OCI-LY7 (cell line): ENCODE measurements around the gene HELZ. TPM values are rescaled to one million over a fixed set of nuclear protein-coding genes. Genes with fewer than 3 reads are reported as not detected.

ENCODE experiments used
- BruUV-seq: library from RNA; stranded (reverse); fragments of 400-500 nt; replicated peaks from 2 replicates; lab custom pipeline; 2021; lab: Mats Ljungman, UMichigan
- CTCF ChIA-PET: fragments of 300-600 bp; sonication (Branson Sonifier 250); formaldehyde crosslinking; loops from one replicate; lab custom pipeline; 2022; ENCODE audit warnings: antibody characterized with exemption; ENCODE audit not compliant: unreplicated experiment; lab: Charles Lee
- POLR2A ChIA-PET: fragments of 300-600 bp; sonication (Branson Sonifier 250); formaldehyde crosslinking; loops from one replicate; lab custom pipeline; 2022; ENCODE audit warnings: antibody characterized with exemption; lab: Charles Lee
- DNase-seq: peaks from one replicate; pipeline ENCODE4 v3.0.0-alpha.2; 2015; ENCODE audit warnings: low spot score
- H2AFZ ChIP-seq: fragments of 200-600 bp; sonication (generic), shearing (Covaris generic); 2 replicates; pipeline ENCODE4 v1.6.1; 2014; ENCODE audit warnings: mild to moderate bottlenecking, antibody characterized with exemption, low read length, moderate library complexity
- H3K27ac ChIP-seq: fragments of 200-600 bp; sonication (generic); 2 replicates; pipeline ENCODE4 v1.5.1; 2014; ENCODE audit warnings: mixed run types, low read depth, mild to moderate bottlenecking, moderate library complexity, low read length, inconsistent platforms; ENCODE audit not compliant: poor library complexity, severe bottlenecking
- H3K36me3 ChIP-seq: fragments of 200-600 bp; sonication (generic); 2 replicates; pipeline ENCODE4 v1.6.1; 2014; ENCODE audit warnings: mild to moderate bottlenecking, antibody characterized with exemption, low read length, moderate library complexity, mixed read lengths; ENCODE audit not compliant: insufficient read depth
- H3K4me1 ChIP-seq: fragments of 200-600 bp; sonication (generic); 2 replicates; pipeline ENCODE4 v1.5.1; 2014; ENCODE audit warnings: mild to moderate bottlenecking, low read length; ENCODE audit not compliant: insufficient read depth, poor library complexity, severe bottlenecking
- H3K4me2 ChIP-seq: fragments of 200-600 bp; sonication (generic); 2 replicates; pipeline ENCODE4 v1.6.1; 2014; ENCODE audit warnings: mild to moderate bottlenecking, low read length
- H3K4me3 ChIP-seq: fragments of 200-600 bp; sonication (generic); 2 replicates; pipeline ENCODE4 v1.5.1; 2014; ENCODE audit warnings: mild to moderate bottlenecking, low read depth, low read length; ENCODE audit not compliant: poor library complexity, severe bottlenecking
- H3K79me2 ChIP-seq: fragments of 200-600 bp; sonication (generic); 2 replicates; pipeline ENCODE4 v1.6.1; 2016; ENCODE audit warnings: low read depth, mild to moderate bottlenecking, low read length, moderate library complexity, mixed read lengths; ENCODE audit not compliant: insufficient read depth
- H3K9me2 ChIP-seq: fragments of 200-600 bp; sonication (generic); 2 replicates; pipeline ENCODE4 v1.6.1; 2016; ENCODE audit warnings: mild to moderate bottlenecking, low read length, mixed read lengths; ENCODE audit not compliant: insufficient read depth
- H3K9me3 ChIP-seq: fragments of 200-600 bp; sonication (generic); 2 replicates; pipeline ENCODE4 v1.6.1; 2014; ENCODE audit warnings: mild to moderate bottlenecking, mixed run types, low read length, mixed read lengths
- H4K20me1 ChIP-seq: fragments of 200-600 bp; sonication (generic); 2 replicates; pipeline ENCODE4 v1.6.1; 2014; ENCODE audit warnings: mild to moderate bottlenecking, antibody characterized with exemption, low read length, moderate library complexity, mixed read lengths; ENCODE audit not compliant: insufficient read depth
- EZH2phosphoT487 ChIP-seq: fragments of 200-600 bp; sonication (generic); IDR thresholded peaks from 2 replicates; pipeline ENCODE4 v1.6.1; 2018; ENCODE audit warnings: low read depth, borderline replicate concordance, mild to moderate bottlenecking, mixed run types, antibody characterized with exemption, low read length, moderate library complexity, mixed read lengths
- intact Hi-C: fragments of 100-400 bp; cut with micrococcal nuclease; formaldehyde crosslinking; loops from one replicate; pipeline ENCODE4 v1.10.0; 2022; ENCODE audit not compliant: unreplicated experiment
- total RNA-seq, 2 experiments: library from RNA; depleted of rRNA in 1 of 2; stranded (reverse); fragments of >200 nt in 1 of 2; shearing (Covaris generic) in 1 of 2; gene quantifications; 2 replicates each; pipeline ENCODE4 v1.2.3, GENCODE V29; 2014 to 2022
- TF ChIP-seq, protein P1 (sequence below): fragments of 200-600 bp; sonication (generic); conservative IDR thresholded peaks from 2 replicates; pipeline ENCODE4 v1.5.1; 2014; ENCODE audit warnings: mild to moderate bottlenecking, antibody characterized with exemption, low read length, moderate library complexity, mixed read lengths

The HELZ gene
- total RNA-seq, 2 experiments from 2014 or later, result 33.9 to 58.9 TPM

GRCh38 chr17:67125417-67125816 lies 119.6 kb downstream of the HELZ start:
- Histone ChIP-seq H3K9me2 (no peaks in the 10 kb centered on the region), H3K79me2 (no peaks in the 10 kb centered on the region), H3K27ac (no peak overlapping the region), H4K20me1 (no peaks in the 10 kb centered on the region), H3K4me3 (no peak overlapping the region), H3K9me3 (no peaks in the 10 kb centered on the region), H3K4me1 (no peaks in the 10 kb centered on the region), H3K4me2 (no peak overlapping the region), H3K36me3 (peaks cover 52% of the 10 kb centered on the region), H2AFZ (no peak overlapping the region)
- ChIA-PET CTCF (no interaction called here), POLR2A (no interaction called here)
- DNase-seq, result no peak
- no TSS peak for BruUV-seq
- no peak for TF ChIP-seq EZH2phosphoT487
- TF ChIP-seq, protein P1, sequence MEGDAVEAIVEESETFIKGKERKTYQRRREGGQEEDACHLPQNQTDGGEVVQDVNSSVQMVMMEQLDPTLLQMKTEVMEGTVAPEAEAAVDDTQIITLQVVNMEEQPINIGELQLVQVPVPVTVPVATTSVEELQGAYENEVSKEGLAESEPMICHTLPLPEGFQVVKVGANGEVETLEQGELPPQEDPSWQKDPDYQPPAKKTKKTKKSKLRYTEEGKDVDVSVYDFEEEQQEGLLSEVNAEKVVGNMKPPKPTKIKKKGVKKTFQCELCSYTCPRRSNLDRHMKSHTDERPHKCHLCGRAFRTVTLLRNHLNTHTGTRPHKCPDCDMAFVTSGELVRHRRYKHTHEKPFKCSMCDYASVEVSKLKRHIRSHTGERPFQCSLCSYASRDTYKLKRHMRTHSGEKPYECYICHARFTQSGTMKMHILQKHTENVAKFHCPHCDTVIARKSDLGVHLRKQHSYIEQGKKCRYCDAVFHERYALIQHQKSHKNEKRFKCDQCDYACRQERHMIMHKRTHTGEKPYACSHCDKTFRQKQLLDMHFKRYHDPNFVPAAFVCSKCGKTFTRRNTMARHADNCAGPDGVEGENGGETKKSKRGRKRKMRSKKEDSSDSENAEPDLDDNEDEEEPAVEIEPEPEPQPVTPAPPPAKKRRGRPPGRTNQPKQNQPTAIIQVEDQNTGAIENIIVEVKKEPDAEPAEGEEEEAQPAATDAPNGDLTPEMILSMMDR, result no peak
- intact Hi-C loops, result no loop called here

DNA sequence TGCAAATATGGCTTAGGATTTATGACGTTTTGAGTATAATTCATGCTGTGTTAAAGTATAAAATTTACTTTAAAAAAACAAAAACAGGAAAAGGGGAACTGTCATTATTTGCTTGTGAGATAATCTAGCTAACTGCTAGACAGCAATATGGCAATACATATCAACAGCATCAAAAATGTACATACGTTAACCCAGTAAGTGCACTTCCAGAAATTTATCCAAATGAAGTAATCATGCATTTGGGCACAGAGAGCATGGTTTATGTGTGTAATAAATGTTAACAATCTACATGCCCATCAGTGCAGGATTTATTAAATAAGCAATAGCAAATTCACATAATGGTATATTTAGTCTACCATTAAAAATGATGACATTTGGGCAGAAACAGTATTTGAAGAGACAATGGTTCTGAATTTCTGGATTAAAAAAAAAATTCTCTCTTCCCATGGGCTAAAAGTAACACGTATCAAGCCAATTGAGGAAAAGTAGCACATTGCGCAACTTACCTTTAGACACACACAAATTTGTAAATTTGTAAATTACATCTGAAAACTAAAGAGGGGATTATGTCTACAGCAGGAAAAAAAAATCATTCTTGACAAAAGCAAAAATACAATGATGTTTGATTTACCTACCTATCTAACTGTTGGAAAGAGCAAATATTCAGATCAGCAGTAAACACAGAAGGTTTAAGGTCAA lies 120.4 kb downstream of the HELZ start:
- CTCF ChIA-PET, result no interaction called here
- no TSS peak for BruUV-seq
- H3K36me3 ChIP-seq, result peaks cover 58% of the 10 kb centered on the region

GRCh38 chr17:67123699-67124098 lies 121.3 kb downstream of the HELZ start:
- DNase-seq, result no peak
- Histone ChIP-seq H2AFZ (no peak overlapping the region), H4K20me1 (no peaks in the 10 kb centered on the region), H3K79me2 (no peaks in the 10 kb centered on the region), H3K9me3 (no peaks in the 10 kb centered on the region), H3K4me3 (no peak overlapping the region), H3K4me1 (no peaks in the 10 kb centered on the region), H3K4me2 (no peak overlapping the region), H3K27ac (no peak overlapping the region), H3K9me2 (no peaks in the 10 kb centered on the region), H3K36me3 (peaks cover 67% of the 10 kb centered on the region)
- intact Hi-C loops, result no loop called here
- BruUV-seq, result no TSS peak
- ChIA-PET POLR2A (no interaction called here), CTCF (no interaction called here)
- TF ChIP-seq, protein P1, result no peak
- no peak for TF ChIP-seq EZH2phosphoT487

More for the DNA sequence above, 120.4 kb downstream of the HELZ start:
- H4K20me1 ChIP-seq, result no peaks in the 10 kb centered on the region
- no peak for DNase-seq
- H3K79me2 ChIP-seq, result no peaks in the 10 kb centered on the region
- no peak overlapping the region for H3K4me3 ChIP-seq
- intact Hi-C loops, result no loop called here
- no peaks in the 10 kb centered on the region for H3K9me3 ChIP-seq
- H3K4me1 ChIP-seq, result no peaks in the 10 kb centered on the region
- no peak for TF ChIP-seq EZH2phosphoT487
- TF ChIP-seq, protein P1, result no peak
- POLR2A ChIA-PET, result no interaction called here
- H3K27ac ChIP-seq, result no peak overlapping the region
- H3K9me2 ChIP-seq, result no peaks in the 10 kb centered on the region
- no peak overlapping the region for H2AFZ ChIP-seq
- no peak overlapping the region for H3K4me2 ChIP-seq
